NCI-H2029 treated with DMSO at 0.1 percent for 48 hours (cell line): ENCODE results near the gene VANGL1.

Experiments used
- DNase-seq: peaks from one replicate; lab custom pipeline; 2025; lab: John Stamatoyannopoulos, UW

Gene VANGL1

DNA sequence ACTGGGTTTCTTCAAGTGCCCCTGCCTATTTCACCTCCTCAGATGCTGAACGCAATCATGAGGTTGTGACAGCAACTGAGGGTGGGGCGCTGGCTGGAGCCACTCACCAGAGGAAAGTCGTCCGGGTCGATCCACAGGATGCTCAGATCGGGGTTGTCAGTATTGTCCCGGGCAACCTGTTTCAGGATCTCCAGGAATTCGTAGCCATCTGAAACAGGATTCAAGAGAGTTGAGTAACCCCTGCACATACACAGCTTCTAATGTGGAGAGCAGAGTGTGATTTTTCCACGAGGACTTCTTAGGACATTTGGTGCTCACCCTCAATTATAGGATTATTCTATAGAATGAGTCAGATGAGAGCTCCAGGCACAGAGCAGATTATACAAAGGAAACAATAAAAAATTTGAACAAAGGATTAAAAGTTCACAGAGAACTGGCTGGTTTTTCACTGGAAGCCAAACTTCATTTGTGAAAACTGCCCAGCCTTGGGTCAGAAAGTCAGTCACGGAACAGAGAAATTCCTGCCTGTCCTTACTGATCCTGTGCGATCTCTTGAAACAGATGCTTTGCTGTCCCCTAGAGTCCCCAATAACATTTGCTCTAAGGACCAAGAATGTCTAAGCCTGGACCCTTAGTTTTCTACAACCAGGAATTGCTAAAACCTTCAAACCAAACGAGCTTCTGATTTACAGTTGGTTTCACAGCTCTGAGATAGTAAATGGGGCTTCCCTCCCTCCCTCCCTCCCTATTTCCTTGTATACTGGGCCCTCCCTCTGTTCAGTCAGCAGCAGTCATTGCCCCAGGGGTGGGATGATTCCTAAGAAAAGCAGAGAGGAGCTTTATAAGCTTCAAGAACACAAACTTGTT is 63.5 kb downstream of the VANGL1 start:
- no peak for DNase-seq

DNA sequence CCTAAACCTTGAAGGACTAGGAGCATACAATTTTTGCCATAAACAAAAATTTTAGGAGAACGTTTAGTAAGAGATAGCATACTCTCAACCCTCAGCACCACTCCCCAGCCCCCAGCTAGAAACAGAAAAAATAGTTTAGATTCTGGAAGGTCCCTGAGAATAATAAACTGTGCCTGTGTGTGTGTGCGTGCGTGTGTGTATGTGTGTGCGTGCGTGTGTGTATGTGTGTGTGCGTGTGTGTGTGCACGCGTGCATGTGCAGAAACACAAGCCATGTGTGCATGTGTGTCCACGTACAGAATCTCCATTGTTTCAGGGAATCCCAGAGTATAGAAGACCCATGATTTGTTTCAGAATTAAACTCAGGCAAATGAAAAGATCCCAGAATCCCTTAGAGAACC is 64.2 kb downstream of the VANGL1 start:
- DNase-seq = no peak

DNA sequence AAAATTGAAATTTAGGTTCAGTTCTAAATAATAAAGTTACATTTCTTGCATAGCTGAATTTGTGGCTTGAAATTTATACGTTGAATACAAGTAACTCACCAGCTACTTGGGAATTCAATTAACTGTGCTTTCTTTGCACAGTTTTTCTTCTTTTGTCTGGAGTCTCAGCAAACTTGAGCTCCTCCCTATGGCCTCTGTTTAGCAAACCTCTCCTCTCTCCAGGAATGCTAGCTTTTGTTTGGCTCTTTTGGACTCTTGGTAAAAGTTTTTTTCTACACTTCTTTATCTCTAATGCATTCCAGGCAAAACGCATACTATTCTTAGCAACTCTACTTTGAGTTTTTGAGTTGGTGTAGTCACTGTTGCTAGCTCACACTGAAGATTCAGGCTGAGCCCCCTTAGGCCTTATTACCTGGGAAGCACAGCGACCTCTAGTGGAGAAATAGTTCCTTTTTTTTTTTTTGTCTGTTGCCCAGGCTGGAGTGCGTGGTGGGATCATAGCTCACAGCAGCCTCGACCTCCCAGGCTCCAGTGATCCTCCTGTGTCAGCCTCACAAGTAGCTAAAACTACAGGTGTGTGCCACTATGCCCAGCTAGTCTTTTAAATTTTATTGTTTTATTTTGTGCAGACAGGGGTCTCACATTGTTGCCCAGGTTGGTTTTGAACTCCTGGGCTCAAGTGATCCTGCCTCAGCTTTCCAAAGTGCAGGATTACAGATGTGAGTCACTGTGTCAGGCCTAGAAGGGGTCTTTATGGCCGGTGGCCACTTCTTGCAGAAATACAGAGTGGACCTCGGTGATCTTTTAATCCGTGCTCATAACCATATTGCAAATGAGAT is 65.0 kb downstream of the VANGL1 start:
- DNase-seq = peak; percentile 18

DNA sequence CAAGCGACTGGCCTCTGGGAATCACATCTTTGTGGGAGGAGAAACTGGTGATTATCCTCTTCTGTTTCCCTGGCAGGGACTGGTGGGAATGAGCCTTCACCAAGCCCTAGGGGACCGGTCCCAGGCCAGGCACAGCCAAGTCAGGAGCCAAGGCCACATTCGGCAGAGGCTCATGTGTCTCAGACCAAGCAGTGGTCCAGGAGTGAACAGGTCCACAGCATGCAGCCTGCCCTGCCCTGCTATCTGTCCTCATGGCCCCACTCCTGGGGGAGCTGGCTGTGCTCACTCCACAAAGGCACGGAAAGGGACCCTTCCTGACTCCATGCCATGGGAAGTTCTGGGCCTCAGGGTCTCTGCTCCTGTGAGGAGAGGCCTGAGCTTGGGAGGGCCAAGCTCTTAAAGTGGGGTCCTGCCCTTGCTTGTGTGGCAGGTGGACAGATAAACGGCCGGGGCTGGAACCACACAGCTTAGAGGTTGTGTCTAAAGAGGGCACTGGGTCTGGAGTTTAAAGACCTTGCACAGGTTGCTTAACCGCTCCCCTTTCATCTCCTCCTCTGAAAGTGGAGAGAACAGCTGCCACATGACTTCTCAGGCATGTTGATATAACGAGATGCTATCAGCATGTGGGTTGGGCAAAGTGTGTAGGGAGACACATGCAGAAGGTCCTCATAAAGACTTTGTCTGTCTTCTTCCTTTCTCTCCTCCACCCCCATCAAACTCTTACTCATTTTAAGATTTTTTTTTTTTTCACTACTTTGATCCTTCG is 69.3 kb downstream of the VANGL1 start:
- DNase-seq = no peak

DNA sequence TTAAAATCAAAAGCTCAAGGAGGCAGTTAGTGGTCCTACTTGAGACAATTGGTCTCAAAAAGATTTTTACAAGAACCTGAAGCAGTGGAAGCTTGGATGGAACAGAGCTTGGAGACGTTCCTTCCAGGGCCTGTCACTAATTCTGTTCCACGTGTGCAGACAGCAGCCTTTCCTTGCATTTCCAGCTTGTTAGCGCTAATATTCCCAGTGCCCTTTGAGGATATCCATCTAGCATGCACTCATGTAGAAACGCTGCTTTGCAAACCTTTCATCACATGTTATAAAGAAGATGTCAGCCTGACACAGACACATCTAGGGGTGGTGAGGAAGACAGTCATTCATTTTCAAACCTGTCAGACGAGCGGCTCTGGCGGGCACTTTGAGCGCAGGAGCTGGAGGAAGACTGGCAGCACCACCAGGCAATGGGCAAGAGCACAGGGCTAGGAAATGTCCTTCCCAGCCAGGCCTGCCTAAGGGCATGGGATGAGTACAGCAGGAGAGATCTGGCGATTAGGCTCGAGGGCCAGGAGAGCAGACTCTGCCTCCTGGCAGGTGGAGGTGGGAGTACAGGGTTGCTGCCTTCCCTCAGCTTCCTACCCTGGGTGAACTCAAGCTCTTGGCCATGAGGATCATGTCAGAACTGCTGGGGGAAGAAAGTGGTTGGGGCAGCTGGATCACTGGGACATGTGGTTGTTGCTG is 71.3 kb downstream of the VANGL1 start:
- DNase-seq = no peak

DNA sequence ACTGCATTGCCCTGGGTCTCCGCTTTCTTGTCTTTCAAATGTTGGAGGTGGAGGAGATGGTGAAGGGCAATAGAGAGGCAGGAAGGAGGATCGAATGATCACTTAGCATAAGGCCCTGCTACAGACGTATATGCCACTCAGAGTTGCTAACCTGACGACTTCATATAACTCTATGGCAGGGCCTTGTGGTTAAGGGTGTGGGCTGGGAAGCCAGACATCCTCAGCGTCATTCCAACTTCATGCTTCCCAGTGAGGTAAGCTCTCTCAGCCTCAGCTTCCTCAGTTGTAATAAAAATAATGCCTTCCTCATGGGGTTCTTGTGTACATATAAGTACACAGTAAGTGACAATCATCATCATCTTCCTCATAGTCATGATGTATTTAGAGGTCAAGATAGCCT is 72.1 kb downstream of the VANGL1 start:
- no peak for DNase-seq

DNA sequence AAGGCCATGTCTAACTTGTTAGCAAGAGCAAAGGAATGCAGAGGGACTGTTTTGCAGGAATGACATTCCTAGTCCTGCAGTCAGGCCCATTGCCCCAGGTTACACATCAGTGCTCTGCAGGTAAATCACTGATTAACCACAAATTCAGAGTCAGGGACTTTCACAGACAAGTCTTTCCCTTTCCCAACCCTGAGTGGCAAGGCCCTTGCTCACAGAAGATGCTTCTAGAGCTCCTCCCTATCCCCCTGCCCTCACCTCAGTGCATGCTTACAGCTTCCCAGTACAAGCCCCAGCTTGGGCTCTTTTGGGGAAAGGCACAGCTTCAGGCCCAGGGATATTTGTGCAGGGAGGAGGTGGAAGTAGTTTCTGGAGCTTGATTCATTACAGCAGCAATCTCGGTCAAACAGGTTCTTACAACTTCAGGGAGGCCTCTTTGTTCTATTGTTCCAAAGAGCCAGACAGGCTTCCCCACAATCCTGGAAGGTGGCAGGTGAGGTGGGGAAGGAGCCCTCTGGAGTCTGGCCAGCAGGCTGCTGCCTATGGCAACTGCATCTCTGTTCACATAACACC is 72.9 kb downstream of the VANGL1 start:
- peak; percentile 25 for DNase-seq

DNA sequence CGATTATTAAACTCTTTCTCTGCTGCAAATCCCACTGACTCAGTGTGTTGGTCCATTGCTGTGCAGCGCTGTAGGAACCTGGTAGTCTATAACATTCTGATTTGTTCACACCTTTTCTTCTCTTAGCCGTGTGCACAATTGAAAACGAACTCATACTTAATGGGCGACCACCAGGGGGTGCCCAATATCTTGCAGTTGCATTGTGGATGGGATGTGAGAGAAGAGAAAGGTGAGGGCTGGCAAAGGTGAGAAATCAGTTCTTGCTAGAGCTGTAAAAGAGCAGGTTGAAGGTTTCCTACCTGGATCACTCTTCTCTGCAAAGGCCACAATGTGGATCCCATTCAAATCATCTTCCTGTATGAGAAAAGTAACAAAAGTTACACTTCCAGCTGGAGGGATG is 75.8 kb downstream of the VANGL1 start:
- DNase-seq = no peak

DNA sequence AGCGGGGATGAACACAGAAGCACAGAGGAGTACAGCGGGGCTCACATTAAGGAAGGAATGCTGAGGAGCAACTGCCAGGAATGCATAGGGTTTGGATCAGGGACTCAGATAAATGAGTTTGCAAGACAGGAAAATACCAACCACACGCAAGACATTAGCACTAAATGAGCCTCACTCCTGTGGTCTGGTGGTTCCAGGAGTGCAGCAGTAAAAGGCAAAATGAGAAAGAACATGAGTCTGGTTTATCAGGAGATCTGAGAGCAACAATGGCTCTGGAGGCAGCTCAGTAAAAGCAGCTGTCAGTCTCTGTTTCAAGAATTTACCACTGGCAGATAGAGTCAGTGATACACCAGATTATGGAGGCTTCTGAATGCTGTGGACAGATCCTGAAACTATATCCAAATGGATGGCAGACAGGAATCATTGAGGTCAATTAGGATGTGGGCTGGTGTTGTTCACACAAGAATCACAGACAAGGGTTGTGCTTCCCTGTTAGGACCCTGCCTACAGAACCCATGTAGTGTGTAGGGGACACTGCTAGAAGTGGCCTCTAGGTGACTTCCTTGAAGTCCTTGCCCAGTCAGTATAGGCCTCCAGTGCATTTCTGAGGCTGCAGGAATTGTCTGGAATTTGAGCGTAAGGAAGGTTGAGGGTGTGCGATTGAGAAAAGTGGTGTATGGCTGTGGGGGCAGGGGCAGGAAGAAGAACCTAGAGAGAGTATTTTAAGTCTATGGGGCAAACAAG is 76.4 kb downstream of the VANGL1 start:
- no peak for DNase-seq

DNA sequence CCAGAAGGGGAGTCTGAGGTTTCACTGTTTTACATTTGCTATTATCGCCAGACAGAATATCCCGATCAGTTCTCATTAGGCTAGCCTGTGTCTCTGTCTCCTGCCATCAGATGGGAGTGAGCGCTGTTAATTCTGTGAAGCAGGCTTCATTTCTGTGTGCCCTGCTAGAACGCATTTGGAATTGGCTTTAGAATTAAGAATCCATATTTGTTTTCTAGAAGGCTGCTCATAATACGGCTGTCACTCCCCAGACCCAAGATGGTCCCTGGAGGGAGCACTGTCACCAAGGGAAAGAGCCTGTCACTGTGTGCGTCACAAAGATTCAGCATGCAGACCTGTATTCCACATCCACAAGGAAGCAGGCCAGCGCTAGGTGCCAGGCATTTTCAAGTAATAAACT is 77.5 kb downstream of the VANGL1 start:
- no peak for DNase-seq

DNA sequence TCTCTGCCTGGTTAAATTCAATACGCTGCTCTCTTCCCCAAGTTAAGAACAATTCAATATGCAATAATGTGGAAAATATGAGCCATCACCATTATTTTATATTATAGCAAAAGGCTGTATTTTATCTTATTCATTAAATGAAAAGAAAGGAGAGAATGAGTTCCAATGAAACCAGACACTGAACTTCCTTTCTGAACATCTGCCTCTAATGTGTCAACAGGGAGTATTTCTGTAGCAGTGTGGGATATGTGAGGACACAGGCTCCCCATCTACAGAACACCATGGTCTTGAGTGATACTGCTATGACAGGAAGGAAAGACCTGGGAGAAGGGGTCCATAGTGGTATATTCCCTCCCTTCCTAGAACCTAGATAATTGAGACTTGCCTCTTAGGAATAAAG is 80.5 kb downstream of the VANGL1 start:
- no peak for DNase-seq

DNA sequence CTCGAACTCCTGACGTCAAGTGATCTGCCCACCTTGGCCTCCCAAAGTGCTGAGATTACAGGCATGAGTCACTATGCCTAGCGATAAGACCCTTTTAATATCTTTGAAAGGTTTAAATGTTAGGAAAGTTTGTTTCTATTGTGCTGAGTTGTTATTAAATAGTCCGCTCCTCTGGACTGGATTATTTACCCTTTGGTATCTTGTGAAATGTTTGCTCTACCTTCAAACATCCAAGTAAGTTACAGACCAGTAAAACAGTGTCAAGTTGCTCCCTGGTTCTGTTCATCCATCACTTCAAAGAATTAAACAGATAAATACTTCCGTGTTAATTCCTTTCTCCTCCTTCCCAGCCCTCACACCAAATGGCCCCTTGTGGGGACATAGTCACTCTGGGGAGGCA is 82.0 kb downstream of the VANGL1 start:
- no peak for DNase-seq

DNA sequence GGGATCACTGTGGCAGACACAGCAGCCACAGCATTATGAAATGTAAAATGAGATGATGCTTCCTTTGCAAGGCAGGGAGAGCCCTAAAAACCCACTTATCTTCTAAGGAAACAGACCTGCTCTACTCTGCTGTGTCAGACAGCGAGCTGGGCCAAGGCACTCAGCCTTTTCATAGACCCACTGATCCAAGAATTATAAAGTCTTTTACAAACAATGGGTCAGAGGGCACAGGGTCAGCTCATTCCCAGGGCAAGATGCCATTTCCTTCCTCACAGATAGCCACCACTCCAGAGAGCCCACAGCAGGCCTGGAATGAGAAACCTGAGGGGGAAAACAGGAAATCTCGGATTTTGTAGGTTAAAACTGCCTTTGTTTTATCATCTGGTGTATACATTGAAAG is 83.8 kb downstream of the VANGL1 start:
- DNase-seq = no peak

DNA sequence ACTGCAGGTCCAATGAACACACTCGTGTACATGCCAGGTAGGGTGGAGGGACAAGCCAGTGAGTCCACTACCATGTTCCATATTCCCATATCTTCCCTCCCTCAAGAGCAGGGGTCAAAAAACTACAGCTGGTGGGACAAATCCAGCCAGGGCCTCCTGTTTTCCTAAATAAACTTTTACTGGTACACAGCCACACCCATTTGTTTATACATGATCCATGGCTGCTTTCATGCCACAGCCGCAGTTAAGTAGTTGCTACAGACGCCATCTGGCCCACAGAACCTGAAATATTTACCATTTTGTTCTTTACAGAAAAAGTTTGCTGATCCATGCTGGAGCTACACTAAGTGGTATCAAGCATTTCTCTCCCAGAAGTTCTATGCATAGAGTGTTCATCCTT is 84.4 kb downstream of the VANGL1 start:
- no peak for DNase-seq

DNA sequence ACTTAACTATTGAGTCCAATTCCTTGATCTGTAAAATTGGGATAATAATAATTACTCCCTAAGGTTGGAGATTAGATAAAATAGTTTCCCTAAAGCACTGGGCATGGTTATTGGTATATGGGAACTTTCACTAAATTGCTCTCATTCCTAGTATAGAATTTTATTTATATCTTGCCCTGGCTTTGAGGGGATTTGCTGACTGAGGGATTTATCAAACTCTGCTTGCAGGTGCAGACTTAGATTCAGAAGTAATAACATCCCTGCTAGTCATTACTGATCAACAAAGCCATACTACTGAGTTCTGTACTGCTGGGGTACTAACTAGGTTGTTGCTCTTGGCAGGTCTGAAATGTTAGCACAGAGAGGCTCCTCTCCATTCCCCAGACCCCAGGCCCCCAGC is 84.8 kb downstream of the VANGL1 start:
- no peak for DNase-seq

DNA sequence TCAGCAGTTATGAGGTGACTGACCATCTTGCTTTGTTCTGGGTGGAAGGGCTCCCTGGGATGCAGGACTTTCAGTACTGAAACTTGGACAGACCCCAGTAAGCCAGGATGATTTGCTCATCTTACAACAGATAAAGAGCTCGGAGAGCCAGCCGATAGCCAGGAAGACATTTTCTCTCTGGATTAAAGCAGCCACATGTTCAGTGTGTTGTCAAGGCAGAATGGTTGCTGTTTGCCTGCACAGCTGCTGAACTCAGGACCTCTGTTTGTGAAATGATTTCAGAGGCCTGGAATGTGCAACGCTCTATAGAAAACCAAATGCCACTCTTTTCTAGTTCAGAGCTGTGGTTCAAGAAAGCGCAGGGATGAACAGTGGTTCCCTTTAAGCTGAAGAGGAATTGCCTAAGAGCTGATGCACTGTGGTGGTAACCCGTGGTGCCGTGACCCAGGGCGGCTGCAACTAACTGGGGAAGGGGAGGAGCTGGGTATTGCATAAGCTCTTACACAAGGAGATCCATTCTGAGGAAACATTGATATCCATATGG is 86.0 kb downstream of the VANGL1 start:
- no peak for DNase-seq

DNA sequence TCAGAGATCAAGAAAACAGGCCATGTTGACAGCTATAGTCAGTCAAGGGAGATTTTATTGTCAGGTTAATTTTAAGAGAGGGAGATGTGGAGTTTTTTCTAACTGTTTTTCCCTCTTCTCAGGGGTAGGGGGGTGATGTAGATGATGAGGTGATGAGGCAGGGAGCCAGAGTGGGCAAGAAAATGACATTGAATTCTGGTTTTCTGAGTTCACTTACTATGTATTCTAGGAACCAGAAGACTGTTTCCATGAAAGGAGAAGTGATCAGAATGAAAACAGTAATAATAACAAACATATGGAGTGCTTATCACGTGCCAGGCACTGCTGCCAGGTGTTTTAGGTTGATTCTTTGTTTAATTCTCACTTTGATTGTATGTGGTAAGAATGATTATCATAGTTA is 86.6 kb downstream of the VANGL1 start:
- no peak for DNase-seq

DNA sequence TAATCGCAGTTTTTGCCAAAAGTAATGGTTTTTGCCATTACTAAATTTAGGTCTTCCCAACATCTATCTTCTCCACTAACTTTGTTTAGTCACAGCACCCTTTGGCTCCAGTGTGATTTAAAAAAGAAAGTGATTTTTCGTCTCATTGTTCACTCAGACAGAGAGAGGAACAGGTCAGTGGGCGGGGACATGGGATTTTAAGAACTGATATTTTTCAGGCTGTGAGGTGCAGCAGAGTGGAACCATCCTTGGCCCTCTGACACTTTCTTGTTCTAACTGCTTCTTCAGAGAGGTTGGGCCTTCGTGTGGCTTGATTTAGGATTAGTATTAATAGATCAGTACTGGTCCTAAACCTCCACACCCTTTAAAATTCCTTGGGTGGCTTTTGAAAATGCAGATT is 88.0 kb downstream of the VANGL1 start:
- no peak for DNase-seq

DNA sequence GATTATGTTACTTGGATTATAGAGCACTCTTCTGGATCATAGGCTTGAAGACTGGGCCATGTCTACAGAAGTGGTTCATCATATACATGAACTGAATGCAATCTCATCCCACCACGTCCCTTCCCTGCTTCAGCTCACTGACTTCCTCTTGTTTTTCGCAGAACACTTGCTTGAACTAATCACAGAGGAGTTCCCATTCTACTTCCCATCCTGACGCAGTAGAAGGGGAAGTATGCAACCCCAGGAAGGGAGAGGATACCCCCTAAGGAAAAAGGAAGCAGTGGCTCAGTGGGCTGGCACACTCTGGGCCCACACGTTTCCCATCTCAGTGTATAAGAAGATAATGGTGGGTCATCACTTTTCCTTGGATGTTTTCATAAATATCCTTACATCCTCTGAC is 90.5 kb downstream of the VANGL1 start:
- DNase-seq = no peak

DNA sequence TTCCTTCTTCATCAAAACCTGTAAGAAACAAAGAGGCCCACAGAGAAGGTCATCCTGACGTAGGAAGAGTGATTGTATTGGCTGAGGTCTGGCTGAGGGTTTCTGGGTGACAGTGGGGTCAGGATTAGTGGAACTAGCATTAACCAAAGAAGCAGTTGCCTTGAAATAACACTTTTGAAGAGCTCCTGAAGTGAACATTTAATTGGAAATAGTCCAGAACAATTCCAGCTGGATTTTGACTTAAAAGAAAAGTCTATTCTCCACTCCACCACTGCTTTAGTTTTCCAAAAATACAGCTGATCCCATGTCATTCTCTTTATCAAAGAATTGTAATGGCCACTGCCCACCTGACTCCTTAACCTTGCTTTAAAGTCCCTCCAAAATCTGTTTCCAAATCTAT is 99.0 kb downstream of the VANGL1 start:
- no peak for DNase-seq
